H1 (cell line): ENCODE measurements around the gene FAM177B. TPM values are rescaled to one million over a fixed set of nuclear protein-coding genes. Genes with fewer than 3 reads are reported as not detected.

ENCODE experiments used
- ASH2L ChIP-seq: fragments of 200-600, 300-600 bp; sonication (generic); IDR thresholded peaks from one replicate; pipeline ENCODE4 v1.7.1; 2017; ENCODE audit warnings: low read length
- CBX8 ChIP-seq: fragments of 300-800, 300-1000 bp; sonication (generic); IDR thresholded peaks from 2 replicates; pipeline ENCODE4 v1.7.1; 2016; ENCODE audit warnings: low read depth, low read length, borderline replicate concordance
- CHD2 ChIP-seq: IDR thresholded peaks from 2 replicates; pipeline ENCODE4 v1.6.1; 2012; ENCODE audit warnings: low read length, improper control_type of control experiment
- JUN ChIP-seq: IDR thresholded peaks from 2 replicates; pipeline ENCODE4 v1.6.1; 2011; ENCODE audit warnings: low read depth, mild to moderate bottlenecking, improper control_type of control experiment, low read length
- KDM1A ChIP-seq: fragments of 200-600, 300-600 bp; sonication (generic); IDR thresholded peaks from 2 replicates; pipeline ENCODE4 v1.7.1; 2016; ENCODE audit warnings: mild to moderate bottlenecking, low read length, borderline replicate concordance
- KDM4A ChIP-seq: IDR thresholded peaks from one replicate; pipeline ENCODE4 v1.7.1; 2012; ENCODE audit warnings: low read depth, mild to moderate bottlenecking, moderate library complexity, low read length, inconsistent platforms; ENCODE audit not compliant: severe bottlenecking
- MAFK ChIP-seq: IDR thresholded peaks from 2 replicates; pipeline ENCODE4 v1.6.1; 2012; ENCODE audit warnings: low read depth, mild to moderate bottlenecking, improper control_type of control experiment, low read length
- POLR2A ChIP-seq, 2 experiments: IDR thresholded peaks; 1 replicate in 1 of 2; 2 replicates in 1 of 2; pipeline ENCODE4 v1.6.1; 2011; ENCODE audit warnings: low read depth in 2 of 2, low read length in 2 of 2, mild to moderate bottlenecking in 2 of 2; ENCODE audit errors: control extremely low read depth in 1 of 2
- SIRT6 ChIP-seq: IDR thresholded peaks from one replicate; pipeline ENCODE4 v1.7.1; 2012; ENCODE audit warnings: low read length, inconsistent platforms
- polyA plus RNA-seq, 7 experiments: library from polyadenylated mRNA; depleted of rRNA in 3 of 7; stranded (reverse) in 5 of 7; unstranded in 2 of 7; fragments of >200 nt in 5 of 7; fragments of 200-250 nt in 2 of 7; gene quantifications; 1 replicate in 5 of 7; 2 replicates in 1 of 7; 4 replicates in 1 of 7; pipeline versions ENCODE4 v1.2.1 to v1.2.3, GENCODE V29; 2011 to 2013; ENCODE audit warnings: missing spikeins in 2 of 7, mixed read lengths in 2 of 7
- total RNA-seq: library from RNA; stranded (reverse); fragmentation: NEBNext Ultra II Directional; extraction: Animal tissue kit (Norgen Biotek cat#: 25700); gene quantifications from 2 replicates; pipeline ENCODE4 v1.2.1, GENCODE V29; 2021
- TF ChIP-seq, protein P1 (sequence below): fragments of 300-600 bp; sonication (generic); IDR thresholded peaks from 2 replicates; pipeline ENCODE4 v1.7.1; 2012; ENCODE audit warnings: low read length, moderate library complexity, mild to moderate bottlenecking, inconsistent platforms; ENCODE audit not compliant: insufficient replicate concordance

The FAM177B gene
- total and polyA plus RNA-seq, 2 of the 8 experiments (the other 6 are each of a cell fraction or from before 2014, with no cell fraction given): 0.06 TPM; not detected in 1

DNA sequence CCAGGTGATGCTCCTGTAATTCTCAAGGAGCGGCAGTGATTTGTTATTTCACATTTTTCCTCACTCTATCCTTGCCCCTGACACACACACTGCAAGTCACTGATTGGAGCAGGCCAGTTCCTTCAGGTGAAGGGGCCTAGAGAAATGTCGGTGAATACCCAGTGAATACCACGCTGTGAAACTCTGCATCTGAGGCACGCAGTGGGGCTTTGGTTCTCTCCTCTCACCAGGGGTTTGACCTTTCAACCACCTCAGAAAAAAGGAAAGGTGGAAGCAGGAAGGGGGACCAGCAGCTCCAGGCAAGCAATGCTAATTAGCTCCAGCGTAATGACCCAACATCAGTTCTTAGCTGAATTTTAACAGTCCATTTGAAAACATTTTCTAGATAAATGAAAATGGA, 532 bp upstream of the FAM177B start (continued):
- TF ChIP-seq ASH2L: no peak
- TF ChIP-seq KDM4A: no peak
- TF ChIP-seq, protein P1, sequence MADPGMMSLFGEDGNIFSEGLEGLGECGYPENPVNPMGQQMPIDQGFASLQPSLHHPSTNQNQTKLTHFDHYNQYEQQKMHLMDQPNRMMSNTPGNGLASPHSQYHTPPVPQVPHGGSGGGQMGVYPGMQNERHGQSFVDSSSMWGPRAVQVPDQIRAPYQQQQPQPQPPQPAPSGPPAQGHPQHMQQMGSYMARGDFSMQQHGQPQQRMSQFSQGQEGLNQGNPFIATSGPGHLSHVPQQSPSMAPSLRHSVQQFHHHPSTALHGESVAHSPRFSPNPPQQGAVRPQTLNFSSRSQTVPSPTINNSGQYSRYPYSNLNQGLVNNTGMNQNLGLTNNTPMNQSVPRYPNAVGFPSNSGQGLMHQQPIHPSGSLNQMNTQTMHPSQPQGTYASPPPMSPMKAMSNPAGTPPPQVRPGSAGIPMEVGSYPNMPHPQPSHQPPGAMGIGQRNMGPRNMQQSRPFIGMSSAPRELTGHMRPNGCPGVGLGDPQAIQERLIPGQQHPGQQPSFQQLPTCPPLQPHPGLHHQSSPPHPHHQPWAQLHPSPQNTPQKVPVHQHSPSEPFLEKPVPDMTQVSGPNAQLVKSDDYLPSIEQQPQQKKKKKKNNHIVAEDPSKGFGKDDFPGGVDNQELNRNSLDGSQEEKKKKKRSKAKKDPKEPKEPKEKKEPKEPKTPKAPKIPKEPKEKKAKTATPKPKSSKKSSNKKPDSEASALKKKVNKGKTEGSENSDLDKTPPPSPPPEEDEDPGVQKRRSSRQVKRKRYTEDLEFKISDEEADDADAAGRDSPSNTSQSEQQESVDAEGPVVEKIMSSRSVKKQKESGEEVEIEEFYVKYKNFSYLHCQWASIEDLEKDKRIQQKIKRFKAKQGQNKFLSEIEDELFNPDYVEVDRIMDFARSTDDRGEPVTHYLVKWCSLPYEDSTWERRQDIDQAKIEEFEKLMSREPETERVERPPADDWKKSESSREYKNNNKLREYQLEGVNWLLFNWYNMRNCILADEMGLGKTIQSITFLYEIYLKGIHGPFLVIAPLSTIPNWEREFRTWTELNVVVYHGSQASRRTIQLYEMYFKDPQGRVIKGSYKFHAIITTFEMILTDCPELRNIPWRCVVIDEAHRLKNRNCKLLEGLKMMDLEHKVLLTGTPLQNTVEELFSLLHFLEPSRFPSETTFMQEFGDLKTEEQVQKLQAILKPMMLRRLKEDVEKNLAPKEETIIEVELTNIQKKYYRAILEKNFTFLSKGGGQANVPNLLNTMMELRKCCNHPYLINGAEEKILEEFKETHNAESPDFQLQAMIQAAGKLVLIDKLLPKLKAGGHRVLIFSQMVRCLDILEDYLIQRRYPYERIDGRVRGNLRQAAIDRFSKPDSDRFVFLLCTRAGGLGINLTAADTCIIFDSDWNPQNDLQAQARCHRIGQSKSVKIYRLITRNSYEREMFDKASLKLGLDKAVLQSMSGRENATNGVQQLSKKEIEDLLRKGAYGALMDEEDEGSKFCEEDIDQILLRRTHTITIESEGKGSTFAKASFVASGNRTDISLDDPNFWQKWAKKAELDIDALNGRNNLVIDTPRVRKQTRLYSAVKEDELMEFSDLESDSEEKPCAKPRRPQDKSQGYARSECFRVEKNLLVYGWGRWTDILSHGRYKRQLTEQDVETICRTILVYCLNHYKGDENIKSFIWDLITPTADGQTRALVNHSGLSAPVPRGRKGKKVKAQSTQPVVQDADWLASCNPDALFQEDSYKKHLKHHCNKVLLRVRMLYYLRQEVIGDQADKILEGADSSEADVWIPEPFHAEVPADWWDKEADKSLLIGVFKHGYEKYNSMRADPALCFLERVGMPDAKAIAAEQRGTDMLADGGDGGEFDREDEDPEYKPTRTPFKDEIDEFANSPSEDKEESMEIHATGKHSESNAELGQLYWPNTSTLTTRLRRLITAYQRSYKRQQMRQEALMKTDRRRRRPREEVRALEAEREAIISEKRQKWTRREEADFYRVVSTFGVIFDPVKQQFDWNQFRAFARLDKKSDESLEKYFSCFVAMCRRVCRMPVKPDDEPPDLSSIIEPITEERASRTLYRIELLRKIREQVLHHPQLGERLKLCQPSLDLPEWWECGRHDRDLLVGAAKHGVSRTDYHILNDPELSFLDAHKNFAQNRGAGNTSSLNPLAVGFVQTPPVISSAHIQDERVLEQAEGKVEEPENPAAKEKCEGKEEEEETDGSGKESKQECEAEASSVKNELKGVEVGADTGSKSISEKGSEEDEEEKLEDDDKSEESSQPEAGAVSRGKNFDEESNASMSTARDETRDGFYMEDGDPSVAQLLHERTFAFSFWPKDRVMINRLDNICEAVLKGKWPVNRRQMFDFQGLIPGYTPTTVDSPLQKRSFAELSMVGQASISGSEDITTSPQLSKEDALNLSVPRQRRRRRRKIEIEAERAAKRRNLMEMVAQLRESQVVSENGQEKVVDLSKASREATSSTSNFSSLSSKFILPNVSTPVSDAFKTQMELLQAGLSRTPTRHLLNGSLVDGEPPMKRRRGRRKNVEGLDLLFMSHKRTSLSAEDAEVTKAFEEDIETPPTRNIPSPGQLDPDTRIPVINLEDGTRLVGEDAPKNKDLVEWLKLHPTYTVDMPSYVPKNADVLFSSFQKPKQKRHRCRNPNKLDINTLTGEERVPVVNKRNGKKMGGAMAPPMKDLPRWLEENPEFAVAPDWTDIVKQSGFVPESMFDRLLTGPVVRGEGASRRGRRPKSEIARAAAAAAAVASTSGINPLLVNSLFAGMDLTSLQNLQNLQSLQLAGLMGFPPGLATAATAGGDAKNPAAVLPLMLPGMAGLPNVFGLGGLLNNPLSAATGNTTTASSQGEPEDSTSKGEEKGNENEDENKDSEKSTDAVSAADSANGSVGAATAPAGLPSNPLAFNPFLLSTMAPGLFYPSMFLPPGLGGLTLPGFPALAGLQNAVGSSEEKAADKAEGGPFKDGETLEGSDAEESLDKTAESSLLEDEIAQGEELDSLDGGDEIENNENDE: peak; percentile 57
- no peak for TF ChIP-seq CBX8
- TF ChIP-seq MAFK: no peak
- no peak for TF ChIP-seq JUN
- TF ChIP-seq KDM1A: no peak
- TF ChIP-seq SIRT6: no peak
- TF ChIP-seq POLR2A (IDR thresholded peaks at IDR 0.05; ENCODE audit: control extremely low read depth in 1 of 2, low read depth in 2 of 2, low read length in 2 of 2): no peak
- TF ChIP-seq CHD2: peak; percentile 28; the same call in 1 of the 2 replicates
- TF ChIP-seq, all 59 proteins: peak for 7
